RPMI8226 (cell line): ENCODE measurements around the gene GAB4.
"Not testable (repeated sequence)": the region's sequence is repeated elsewhere in the genome, so short reads cannot be mapped to it uniquely, and the experiment has no call there.

ENCODE experiments used
- DNase-seq: peaks from one replicate; pipeline ENCODE4 v3.0.0-alpha.2; 2015

Gene GAB4

GRCh38 chr22:16956290-16956689 is 51.7 kb downstream of the GAB4 start:
- DNase-seq, result no peak

- DNase-seq, result peak; percentile 28
Measured at GRCh38 chr22:16955678-16956210, 52.3 kb downstream of the GAB4 start.

- no peak for DNase-seq
Measured at GRCh38 chr22:16955081-16955480, 52.9 kb downstream of the GAB4 start.

- no peak for DNase-seq
Measured at GRCh38 chr22:16954060-16954403, 54.0 kb downstream of the GAB4 start.

GRCh38 chr22:16953206-16954059 is 54.6 kb downstream of the GAB4 start:
- no peak for DNase-seq

- DNase-seq, result no peak
Measured at GRCh38 chr22:16949561-16949960, 58.5 kb downstream of the GAB4 start.

GRCh38 chr22:16937811-16938210 is 70.2 kb downstream of the GAB4 start:
- no peak for DNase-seq

GRCh38 chr22:16937209-16937608 is 70.8 kb downstream of the GAB4 start:
- DNase-seq, result not testable (repeated sequence)

GRCh38 chr22:16936625-16937024 is 71.4 kb downstream of the GAB4 start:
- no peak for DNase-seq

- no peak for DNase-seq
Measured at GRCh38 chr22:16935209-16935608, 72.8 kb downstream of the GAB4 start.

- DNase-seq, result no peak
Measured at GRCh38 chr22:16933291-16934282, 74.4 kb downstream of the GAB4 start.

- DNase-seq, result no peak
Measured at GRCh38 chr22:16932577-16932976, 75.4 kb downstream of the GAB4 start.

GRCh38 chr22:16925407-16925966 is 82.5 kb downstream of the GAB4 start:
- DNase-seq, result no peak

GRCh38 chr22:16922706-16923105 is 85.3 kb downstream of the GAB4 start:
- DNase-seq, result no peak

GRCh38 chr22:16922076-16922475 is 85.9 kb downstream of the GAB4 start:
- DNase-seq, result no peak

GRCh38 chr22:16917144-16918003 is 90.6 kb downstream of the GAB4 start:
- peak; percentile 41 for DNase-seq

- DNase-seq, result no peak
Measured at GRCh38 chr22:16915701-16916100, 92.3 kb downstream of the GAB4 start.

- DNase-seq, result not testable (repeated sequence)
Measured at GRCh38 chr22:16914911-16915310, 93.1 kb downstream of the GAB4 start.

- peak; percentile 2 for DNase-seq
Measured at GRCh38 chr22:16914006-16914405, 94.0 kb downstream of the GAB4 start.

- DNase-seq, result no peak
Measured at GRCh38 chr22:16912281-16912680, 95.7 kb downstream of the GAB4 start.
